IMR-90 (cell line): Measurements from ENCODE around the gene CRISPLD2. TPM values are rescaled to one million over a fixed set of nuclear protein-coding genes. Genes with fewer than 3 reads are reported as not detected.

Experiments used
- ATAC-seq: fragments of 200-7000 bp; cut with Tn5 transposase; 2 replicates; pipeline ENCODE4 v1.9.1; 2020; ENCODE audit warnings: low read depth, mild to moderate bottlenecking, moderate library complexity
- BruUV-seq: library from RNA; stranded (reverse); fragments of 400-500 nt; replicated peaks from 2 replicates; lab custom pipeline; 2021; lab: Mats Ljungman, UMichigan
- CTCF ChIA-PET: fragments of 300-600 bp; formaldehyde crosslinking; extraction: SDS; loops from one replicate; lab custom pipeline; 2021; ENCODE audit warnings: antibody characterized with exemption; lab: Yijun Ruan, JAX
- POLR2A ChIA-PET: fragments of 300-600 bp; sonication (Branson Sonifier 250); formaldehyde crosslinking; loops from one replicate; lab custom pipeline; 2022; ENCODE audit warnings: antibody characterized with exemption; ENCODE audit not compliant: unreplicated experiment; lab: Charles Lee
- DNase-seq: peaks from one replicate; pipeline ENCODE4 v3.0.0; 2013
- H2AFZ ChIP-seq: replicated peaks from 2 replicates; pipeline ENCODE3; 2013; ENCODE audit warnings: low read length, mild to moderate bottlenecking; ENCODE audit not compliant: poor library complexity
- H2AK5ac ChIP-seq: 2 replicates; pipeline ENCODE4 v1.6.1; 2013; ENCODE audit warnings: low read depth, low read length, inconsistent platforms
- H2AK9ac ChIP-seq: replicated peaks from 2 replicates; pipeline ENCODE3; 2013; ENCODE audit warnings: mild to moderate bottlenecking, low read depth, low read length, moderate library complexity; ENCODE audit not compliant: poor library complexity
- H2BK120ac ChIP-seq: 2 replicates; pipeline ENCODE4 v1.6.1; 2013; ENCODE audit warnings: low read depth, low read length, inconsistent platforms
- H2BK15ac ChIP-seq: 3 replicates; pipeline ENCODE4 v1.6.1; 2013; ENCODE audit warnings: low read depth, low read length, inconsistent platforms
- H2BK20ac ChIP-seq: 2 replicates; pipeline ENCODE4 v1.6.1; 2013; ENCODE audit warnings: low read depth, mild to moderate bottlenecking, inconsistent platforms, low read length, moderate library complexity
- H2BK5ac ChIP-seq: 2 replicates; pipeline ENCODE4 v1.6.1; 2013; ENCODE audit warnings: mild to moderate bottlenecking, low read depth, low read length, inconsistent platforms; ENCODE audit not compliant: poor library complexity, severe bottlenecking
- H3K14ac ChIP-seq: replicated peaks from 2 replicates; pipeline ENCODE4 v1.6.1; 2013; ENCODE audit warnings: low read depth, low read length, inconsistent platforms
- H3K18ac ChIP-seq: 2 replicates; pipeline ENCODE4 v1.6.1; 2013; ENCODE audit warnings: low read depth, low read length, control low read depth
- H3K23ac ChIP-seq: 2 replicates; pipeline ENCODE4 v1.6.1; 2013; ENCODE audit warnings: low read depth, low read length, inconsistent platforms
- H3K27ac ChIP-seq: 2 replicates; pipeline ENCODE4 v1.5.1; 2013; ENCODE audit warnings: mild to moderate bottlenecking, control low read depth, low read length; ENCODE audit not compliant: insufficient read depth
- H3K27me3 ChIP-seq: 2 replicates; pipeline ENCODE4 v1.6.1; 2013; ENCODE audit warnings: low read length; ENCODE audit not compliant: control insufficient read depth, insufficient read depth
- H3K36me3 ChIP-seq: 2 replicates; pipeline ENCODE4 v1.6.1; 2013; ENCODE audit warnings: low read length, mixed read lengths; ENCODE audit not compliant: control insufficient read depth, insufficient read depth
- H3K4ac ChIP-seq: 2 replicates; pipeline ENCODE4 v1.6.1; 2013; ENCODE audit warnings: low read depth, low read length, inconsistent platforms
- H3K4me1 ChIP-seq: 2 replicates; pipeline ENCODE4 v1.6.1; 2013; ENCODE audit warnings: low read length, mixed read lengths; ENCODE audit not compliant: control insufficient read depth, insufficient read depth
- H3K4me2 ChIP-seq: 2 replicates; pipeline ENCODE4 v1.6.1; 2013; ENCODE audit warnings: low read depth, mild to moderate bottlenecking, control low read depth, low read length, moderate library complexity
- H3K4me3 ChIP-seq: 2 replicates; pipeline ENCODE4 v1.5.1; 2013; ENCODE audit warnings: low read depth, mild to moderate bottlenecking, control low read depth, low read length, moderate library complexity; ENCODE audit not compliant: insufficient read depth
- H3K56ac ChIP-seq: 2 replicates; pipeline ENCODE4 v1.6.1; 2013; ENCODE audit warnings: low read length, inconsistent platforms; ENCODE audit not compliant: insufficient read depth; ENCODE audit errors: extremely low read depth
- H3K79me1 ChIP-seq, 2 experiments: 2 replicates each; pipeline ENCODE4 v1.6.1; 2013; ENCODE audit warnings: low read length in 2 of 2, inconsistent platforms in 1 of 2, low read depth in 1 of 2
- H3K9ac ChIP-seq: 2 replicates; pipeline ENCODE4 v1.6.1; 2013; ENCODE audit warnings: low read depth, low read length, control low read depth
- H3K9me1 ChIP-seq: 2 replicates; pipeline ENCODE4 v1.6.1; 2013; ENCODE audit warnings: low read length, inconsistent platforms; ENCODE audit not compliant: insufficient read depth
- H3K9me3 ChIP-seq: 2 replicates; pipeline ENCODE4 v1.6.1; 2013; ENCODE audit warnings: low read length; ENCODE audit not compliant: control insufficient read depth, insufficient read depth
- H4K20me1 ChIP-seq: 2 replicates; pipeline ENCODE4 v1.6.1; 2013; ENCODE audit warnings: low read length, inconsistent platforms; ENCODE audit not compliant: insufficient read depth
- H4K5ac ChIP-seq: 2 replicates; pipeline ENCODE4 v1.6.1; 2013; ENCODE audit warnings: mild to moderate bottlenecking, low read depth, low read length, control low read depth
- H4K8ac ChIP-seq, 2 experiments: 2 replicates each; pipeline ENCODE4 v1.6.1; 2013; ENCODE audit warnings: low read depth in 2 of 2, low read length in 2 of 2, control low read depth in 1 of 2, inconsistent platforms in 1 of 2
- H4K91ac ChIP-seq: 2 replicates; pipeline ENCODE4 v1.6.1; 2013; ENCODE audit warnings: low read depth, low read length, inconsistent platforms; ENCODE audit not compliant: insufficient read depth
- CHD1 ChIP-seq: IDR thresholded peaks from 2 replicates; pipeline ENCODE4 v1.6.1; 2012; ENCODE audit warnings: low read depth, low read length, improper control_type of control experiment
- MAZ ChIP-seq: IDR thresholded peaks from 2 replicates; pipeline ENCODE4 v1.6.1; 2012; ENCODE audit warnings: low read depth, mild to moderate bottlenecking, low read length, improper control_type of control experiment, moderate library complexity, borderline replicate concordance
- RAD21 ChIP-seq: IDR thresholded peaks from 2 replicates; pipeline ENCODE4 v1.6.1; 2012; ENCODE audit warnings: low read length, improper control_type of control experiment
- SMC3 ChIP-seq: fragments of 150-350 bp; IDR thresholded peaks from 2 replicates; pipeline ENCODE4 v1.6.1; 2016; ENCODE audit warnings: low read depth, mild to moderate bottlenecking, antibody characterized with exemption, low read length, moderate library complexity
- WGBS, 2 experiments: methylation state at CpG; one replicate each; pipeline versions ENCODE4 v1.1.5 to v1.1.7; 2013; ENCODE audit warnings: missing lambda C conversion rate in 2 of 2; ENCODE audit not compliant: insufficient read length in 1 of 2; ENCODE audit errors: extremely low coverage in 2 of 2; 5-methylcytosine and 5-hydroxymethylcytosine counted together
- dilution Hi-C: fragments of 300-500 bp; cut with HindIII; formaldehyde crosslinking; loops from one replicate; pipeline ENCODE4 v1.14.3; 2018; ENCODE audit warnings: low sequenced_read_pairs; ENCODE audit not compliant: unreplicated experiment
- in situ Hi-C: fragments of 300-500 bp; cut with MboI; formaldehyde crosslinking; loops from 3 replicates; pipeline ENCODE4 v1.14.3; 2019; ENCODE audit warnings: low sequenced_read_pairs, inconsistent platforms, mixed read lengths
- intact Hi-C: fragments of 100-400 bp; cut with micrococcal nuclease; formaldehyde crosslinking; loops from 2 replicates; pipeline ENCODE4 v1.10.0; 2022
- polyA plus RNA-seq, 3 experiments: library from polyadenylated mRNA; depleted of rRNA; stranded (reverse); fragments of >200 nt; gene quantifications; 2 replicates each; pipeline ENCODE4 v1.2.3, GENCODE V29; 2012; ENCODE audit warnings: low replicate concordance in 1 of 3
- total RNA-seq: library from RNA; depleted of rRNA; stranded (reverse); fragments of >200 nt; gene quantifications from 2 replicates; pipeline ENCODE4 v1.2.3, GENCODE V29; 2012

CRISPLD2 gene
- total and polyA plus RNA-seq, 2 of the 4 experiments (the other 2 are of a cell fraction) = 23.1 to 37.5 TPM

- TF ChIP-seq SMC3 = peak; percentile 16
- TF ChIP-seq RAD21 = peak; percentile 48
Measured at GRCh38 chr16:84836234-84836647, 16.5 kb downstream of the CRISPLD2 start (continued).

GRCh38 chr16:84836967-84837366 lies 17.2 kb downstream of the CRISPLD2 start:
- peak overlapping the region; percentile 91 for H2AK5ac ChIP-seq
- H2AK9ac ChIP-seq = peak overlapping the region; percentile 2
- H3K14ac ChIP-seq = peak overlapping the region; percentile 89
- no peaks in the 10 kb centered on the region for H3K9me3 ChIP-seq
- 0 out of 2 replicates have a peak overlapping the region, but pooled peaks have one; percentile 0 for H3K56ac ChIP-seq
- ATAC-seq = no peak
- H4K91ac ChIP-seq = peak overlapping the region; percentile 80
- no peak overlapping the region for H3K4me3 ChIP-seq
- ChIA-PET POLR2A (interaction anchor here (0.6 kb wide), 1 partner anchor 37 kb away, joined by 9 read pairs; no protein-coding TSS in a partner anchor), CTCF (no interaction called here)
- H2BK15ac ChIP-seq = peak overlapping the region; percentile 89; the same call in 2 of the 3 replicates
- dilution Hi-C loops (no loop called here), intact Hi-C loops (loop anchor here (2.0 to 5.0 kb wide), 2 partner anchors 38 to 115 kb away; no protein-coding TSS in a partner anchor), in situ Hi-C loops (no loop called here)
- peak overlapping the region; percentile 80 for H3K27ac ChIP-seq
- 73% methylated on average over 2 of the region's 12 CpGs; no CpG with 5 or more reads in 1 of the 2 experiments for WGBS, 2 experiments
- H4K8ac ChIP-seq = peak overlapping the region; percentile 51 to 67
- H3K4ac ChIP-seq = peak overlapping the region; percentile 86
- no peaks in the 10 kb centered on the region; the same call in 1 of the 2 replicates for H4K20me1 ChIP-seq
- peak overlapping the region; percentile 48 for H3K18ac ChIP-seq
- no TSS peak for BruUV-seq
- peaks cover 47% of the 10 kb centered on the region for H3K9me1 ChIP-seq
- H2BK5ac ChIP-seq = peak overlapping the region; percentile 83
- TF ChIP-seq CHD1 = no peak
- no peak for TF ChIP-seq RAD21
- no peak for TF ChIP-seq MAZ
- H3K27me3 ChIP-seq = no peaks in the 10 kb centered on the region
- DNase-seq = no peak
- 0 out of 2 replicates have a peak overlapping the region, but pooled peaks have one; percentile 4 for H3K9ac ChIP-seq
- H2BK20ac ChIP-seq = peak overlapping the region; percentile 84; the same call in 1 of the 2 replicates
- H3K23ac ChIP-seq = peak overlapping the region; percentile 49
- peaks cover 50% of the 10 kb centered on the region for H3K4me1 ChIP-seq
- H3K79me1 ChIP-seq = peaks cover 31 to 71% of the 10 kb centered on the region in 2 experiments; a peak in 3 of 4 replicates
- no peak overlapping the region for H3K4me2 ChIP-seq
- peaks cover 29% of the 10 kb centered on the region for H3K36me3 ChIP-seq
- H2AFZ ChIP-seq = peak overlapping the region; percentile 46
- H4K5ac ChIP-seq = peak overlapping the region; percentile 39
- peak overlapping the region; percentile 92 for H2BK120ac ChIP-seq
